Fibroblast of lung (primary cell): ENCODE results near the gene ACTN1. TPM values are rescaled to one million over a fixed set of nuclear protein-coding genes. Genes with fewer than 3 reads are reported as not detected.

Experiments
- DNase-seq, 2 donors: peaks; one replicate each; pipeline versions ENCODE4 v3.0.0 to v3.0.0-alpha.2; 2010; ENCODE audit warnings: low read depth in 2 of 2
- H2AFZ ChIP-seq: 2 replicates; pipeline ENCODE4 v1.5.1; 2012; ENCODE audit warnings: low read length, control low read depth, inconsistent platforms
- H3K27ac ChIP-seq: 2 replicates; pipeline ENCODE4 v1.5.1; 2011; ENCODE audit warnings: low read length, control low read depth; ENCODE audit not compliant: insufficient read depth
- H3K27me3 ChIP-seq: 2 replicates; pipeline ENCODE4 v1.5.1; 2011; ENCODE audit warnings: mild to moderate bottlenecking, low read length; ENCODE audit not compliant: control insufficient read depth, insufficient read depth
- H3K36me3 ChIP-seq: 2 replicates; pipeline ENCODE4 v1.5.1; 2011; ENCODE audit warnings: low read length; ENCODE audit not compliant: control insufficient read depth, insufficient read depth
- H3K4me1 ChIP-seq: 2 replicates; pipeline ENCODE4 v1.5.1; 2011; ENCODE audit warnings: low read length; ENCODE audit not compliant: control insufficient read depth, insufficient read depth; ENCODE audit errors: extremely low read depth
- H3K4me2 ChIP-seq: 2 replicates; pipeline ENCODE4 v1.5.1; 2011; ENCODE audit warnings: low read length, control low read depth; ENCODE audit not compliant: insufficient read depth; ENCODE audit errors: extremely low read depth
- H3K4me3 ChIP-seq, 4 experiments: fragments of 200-600 bp in 1 of 4; sonication (generic) in 1 of 4; replicated peaks in 1 of 4; 2 replicates each; pipeline ENCODE4 v1.5.1; 2011 to 2016; ENCODE audit warnings: low read length in 4 of 4, low read depth in 3 of 4, mild to moderate bottlenecking in 3 of 4, control low read depth in 2 of 4, inconsistent platforms in 1 of 4, mixed read lengths in 1 of 4; ENCODE audit not compliant: insufficient read depth in 1 of 4; ENCODE audit errors: control extremely low read depth in 1 of 4
- H3K79me2 ChIP-seq: 2 replicates; pipeline ENCODE4 v1.5.1; 2012; ENCODE audit warnings: mild to moderate bottlenecking, low read length, inconsistent platforms; ENCODE audit not compliant: control insufficient read depth, insufficient read depth
- H3K9ac ChIP-seq: 2 replicates; pipeline ENCODE4 v1.5.1; 2011; ENCODE audit warnings: mild to moderate bottlenecking, low read length, control low read depth; ENCODE audit not compliant: insufficient read depth
- H3K9me3 ChIP-seq: 2 replicates; pipeline ENCODE4 v1.5.1; 2012; ENCODE audit warnings: low read depth, low read length; ENCODE audit not compliant: control insufficient read depth, insufficient read depth
- H4K20me1 ChIP-seq: 2 replicates; pipeline ENCODE4 v1.5.1; 2011; ENCODE audit warnings: low read length; ENCODE audit not compliant: control insufficient read depth, insufficient read depth; ENCODE audit errors: extremely low read depth
- EZH2 ChIP-seq: IDR thresholded peaks from 2 replicates; pipeline ENCODE4 v1.5.1; 2012; ENCODE audit warnings: low read length, control low read depth, mild to moderate bottlenecking; ENCODE audit errors: missing control alignments
- polyA plus RNA-seq, 2 donors: library from polyadenylated mRNA; depleted of rRNA in 1 of 2; stranded (reverse) in 1 of 2; unstranded in 1 of 2; fragments of >200 nt; gene quantifications; 2 replicates each; pipeline ENCODE4 v1.2.1, GENCODE V29; 2011 to 2012; ENCODE audit warnings: missing spikeins in 1 of 2
- total RNA-seq: library from RNA; depleted of rRNA; stranded (reverse); fragments of >200 nt; gene quantifications from 2 replicates; pipeline ENCODE4 v1.2.1, GENCODE V29; 2014
- TF ChIP-seq, protein P1 (sequence below), 2 donors: IDR thresholded peaks in 1 of 2; conservative IDR thresholded peaks in 1 of 2; 1 replicate in 1 of 2; 2 replicates in 1 of 2; pipeline ENCODE4 v1.5.1; 2011 to 2012; ENCODE audit warnings: low read length in 2 of 2, control low read depth in 1 of 2, inconsistent platforms in 1 of 2, low read depth in 1 of 2, mild to moderate bottlenecking in 1 of 2

The ACTN1 gene
- total and polyA plus RNA-seq, 2 donors (not counting 1 experiment from before 2014, with no cell fraction given): 254 to 729 TPM

DNA sequence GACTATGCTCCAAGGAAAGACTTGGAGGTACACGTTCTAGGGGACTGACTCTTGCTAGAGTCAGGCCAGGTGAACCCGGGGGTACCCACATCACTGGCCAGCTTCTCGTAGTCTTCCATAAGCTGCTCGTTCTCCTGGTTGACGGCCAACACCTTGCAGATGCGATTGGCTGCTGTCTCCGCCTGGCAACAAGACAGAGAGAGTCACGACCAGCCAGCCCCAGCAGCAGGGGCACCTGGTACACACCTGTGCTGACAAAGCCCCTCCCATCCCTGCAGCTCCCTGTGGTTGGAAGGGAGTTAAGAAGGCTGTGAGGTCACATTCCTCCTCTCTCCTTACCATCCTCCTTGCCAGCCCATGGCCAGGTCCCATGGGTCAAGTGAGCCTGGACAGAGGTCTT is 85.5 kb downstream of the ACTN1 start:
- TF ChIP-seq, protein P1, sequence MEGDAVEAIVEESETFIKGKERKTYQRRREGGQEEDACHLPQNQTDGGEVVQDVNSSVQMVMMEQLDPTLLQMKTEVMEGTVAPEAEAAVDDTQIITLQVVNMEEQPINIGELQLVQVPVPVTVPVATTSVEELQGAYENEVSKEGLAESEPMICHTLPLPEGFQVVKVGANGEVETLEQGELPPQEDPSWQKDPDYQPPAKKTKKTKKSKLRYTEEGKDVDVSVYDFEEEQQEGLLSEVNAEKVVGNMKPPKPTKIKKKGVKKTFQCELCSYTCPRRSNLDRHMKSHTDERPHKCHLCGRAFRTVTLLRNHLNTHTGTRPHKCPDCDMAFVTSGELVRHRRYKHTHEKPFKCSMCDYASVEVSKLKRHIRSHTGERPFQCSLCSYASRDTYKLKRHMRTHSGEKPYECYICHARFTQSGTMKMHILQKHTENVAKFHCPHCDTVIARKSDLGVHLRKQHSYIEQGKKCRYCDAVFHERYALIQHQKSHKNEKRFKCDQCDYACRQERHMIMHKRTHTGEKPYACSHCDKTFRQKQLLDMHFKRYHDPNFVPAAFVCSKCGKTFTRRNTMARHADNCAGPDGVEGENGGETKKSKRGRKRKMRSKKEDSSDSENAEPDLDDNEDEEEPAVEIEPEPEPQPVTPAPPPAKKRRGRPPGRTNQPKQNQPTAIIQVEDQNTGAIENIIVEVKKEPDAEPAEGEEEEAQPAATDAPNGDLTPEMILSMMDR (conservative IDR thresholded peaks at IDR 0.05 in 1 of 2, IDR thresholded peaks at IDR 0.05 in 1 of 2; ENCODE audit: low read depth in 1 of 2, low read length in 2 of 2): no peak
- TF ChIP-seq EZH2: no peak
- no peak overlapping the region for H3K9ac ChIP-seq
- no peak for DNase-seq
- no peaks in the 10 kb centered on the region for H4K20me1 ChIP-seq
- no peak overlapping the region for H3K4me3 ChIP-seq
- no peak overlapping the region for H3K4me2 ChIP-seq
- no peaks in the 10 kb centered on the region for H3K27me3 ChIP-seq
- peaks cover 13% of the 10 kb centered on the region for H3K79me2 ChIP-seq
- no peak overlapping the region for H3K27ac ChIP-seq
- no peak overlapping the region for H2AFZ ChIP-seq
- no peaks in the 10 kb centered on the region for H3K9me3 ChIP-seq
- H3K36me3 ChIP-seq: peaks cover 39% of the 10 kb centered on the region
- peaks cover 10% of the 10 kb centered on the region for H3K4me1 ChIP-seq

GRCh38 chr14:68892961-68893360 is 86.1 kb downstream of the ACTN1 start:
- Histone ChIP-seq H3K79me2 (peaks cover 13% of the 10 kb centered on the region), H3K4me3 (no peak overlapping the region), H2AFZ (no peak overlapping the region), H4K20me1 (no peaks in the 10 kb centered on the region), H3K27ac (no peak overlapping the region), H3K27me3 (no peaks in the 10 kb centered on the region), H3K9ac (no peak overlapping the region), H3K9me3 (no peaks in the 10 kb centered on the region), H3K36me3 (peaks cover 43% of the 10 kb centered on the region), H3K4me1 (peaks cover 10% of the 10 kb centered on the region), H3K4me2 (no peak overlapping the region)
- TF ChIP-seq, protein P1 (conservative IDR thresholded peaks at IDR 0.05 in 1 of 2, IDR thresholded peaks at IDR 0.05 in 1 of 2; ENCODE audit: low read depth in 1 of 2, low read length in 2 of 2): no peak
- no peak for TF ChIP-seq EZH2
- no peak for DNase-seq

- no peak overlapping the region for H3K4me3 ChIP-seq
- peaks cover 13% of the 10 kb centered on the region for H3K79me2 ChIP-seq
- no peak overlapping the region for H2AFZ ChIP-seq
- H4K20me1 ChIP-seq: no peaks in the 10 kb centered on the region
- peak overlapping the region; percentile 15 for H3K27ac ChIP-seq
- H3K4me1 ChIP-seq: peaks cover 10% of the 10 kb centered on the region
- H3K9me3 ChIP-seq: no peaks in the 10 kb centered on the region
- H3K36me3 ChIP-seq: peaks cover 43% of the 10 kb centered on the region
- TF ChIP-seq, protein P1 (conservative IDR thresholded peaks at IDR 0.05 in 1 of 2, IDR thresholded peaks at IDR 0.05 in 1 of 2; ENCODE audit: low read depth in 1 of 2, low read length in 2 of 2): no peak
- TF ChIP-seq EZH2: no peak
- H3K4me2 ChIP-seq: no peak overlapping the region
- H3K27me3 ChIP-seq: no peaks in the 10 kb centered on the region
- H3K9ac ChIP-seq: no peak overlapping the region
- peak; percentile 52 to 80 for DNase-seq
Observed at GRCh38 chr14:68891851-68892660, 87.0 kb downstream of the ACTN1 start.
